Prostate gland (tissue), 2 donors: ENCODE data around the gene TOMM40. TPM values are rescaled to one million over a fixed set of nuclear protein-coding genes. Genes with fewer than 3 reads are reported as not detected.

Experiments used
- DNase-seq: peaks from one replicate; pipeline ENCODE4 v3.0.0-alpha.2; 2019; ENCODE audit warnings: low spot score
- H3K27ac ChIP-seq, 2 donors: fragments of 200-600 bp; sonication (generic); 2 replicates each; pipeline ENCODE4 v1.5.1; 2017 to 2019
- H3K27me3 ChIP-seq: fragments of 200-600 bp; sonication (generic); replicated peaks from 2 replicates; pipeline ENCODE4 v1.5.1; 2019; ENCODE audit not compliant: insufficient read depth
- H3K36me3 ChIP-seq, 2 donors: fragments of 200-600 bp; sonication (generic); 1 replicate in 1 of 2; 2 replicates in 1 of 2; pipeline versions ENCODE4 v1.5.1 to v1.8.1; 2017 to 2019
- H3K4me1 ChIP-seq: fragments of 200-600 bp; sonication (generic); replicated peaks from 2 replicates; pipeline ENCODE4 v1.5.1; 2019
- H3K4me3 ChIP-seq, 2 donors: fragments of 200-600 bp; sonication (generic); 2 replicates each; pipeline ENCODE4 v1.5.1; 2017 to 2019
- H3K9me3 ChIP-seq: fragments of 200-600 bp; sonication (generic); 2 replicates; pipeline ENCODE4 v1.5.1; 2017
- CTCF ChIP-seq, 4 experiments: fragments of 200-600 bp in 2 of 4; fragments of 450-650 bp in 2 of 4; sonication (generic) in 2 of 4; IDR thresholded peaks; 1 replicate in 3 of 4; 2 replicates in 1 of 4; pipeline ENCODE4 v1.5.1; 2016 to 2019; ENCODE audit warnings: antibody characterized with exemption in 4 of 4, mild to moderate bottlenecking in 2 of 4, moderate library complexity in 2 of 4
- POLR2A ChIP-seq: fragments of 450-650 bp; IDR thresholded peaks from one replicate; pipeline ENCODE4 v1.6.1; 2016; ENCODE audit warnings: antibody characterized with exemption, mild to moderate bottlenecking
- POLR2AphosphoS5 ChIP-seq: sonication (generic); formaldehyde crosslinking; IDR thresholded peaks from one replicate; pipeline ENCODE4 v1.6.1; 2017; ENCODE audit warnings: antibody characterized with exemption
- WGBS: methylation state at CpG from one replicate; pipeline ENCODE4 v1.1.5; 2018; 5-methylcytosine and 5-hydroxymethylcytosine counted together
- intact Hi-C: fragments of 100-400 bp; cut with DNase I; formaldehyde crosslinking; loops from one replicate; pipeline ENCODE4 v1.14.2; 2022
- total RNA-seq, 2 donors: library from RNA; depleted of rRNA; stranded (reverse); fragments of >200 nt; gene quantifications; one replicate each; pipeline ENCODE4 v1.1.0, GENCODE V29; 2016

TOMM40 gene
- total RNA-seq, 2 donors from 2014 or later: 44.9 to 81.3 TPM

GRCh38 chr19:44863990-44864389 lies 27.1 kb upstream of the TOMM40 start:
- TF ChIP-seq POLR2A (no peak), CTCF (IDR thresholded peaks at IDR 0.05) (no peak), POLR2AphosphoS5 (no peak)
- no peaks in the 10 kb centered on the region for H3K9me3 ChIP-seq
- no peak overlapping the region for H3K27ac ChIP-seq
- peaks cover 2% of the 10 kb centered on the region for H3K4me1 ChIP-seq
- WGBS: 97% methylated on average over 2 of the region's 2 CpGs
- no peak for DNase-seq
- intact Hi-C loops: no loop called here
- H3K27me3 ChIP-seq: no peaks in the 10 kb centered on the region
- H3K4me3 ChIP-seq: no peak overlapping the region
- H3K36me3 ChIP-seq: no peaks in the 10 kb centered on the region

GRCh38 chr19:44865196-44865767 lies 25.8 kb upstream of the TOMM40 start:
- WGBS: 94% methylated on average over 27 of the region's 27 CpGs
- Histone ChIP-seq H3K27ac (no peak overlapping the region), H3K4me3 (no peak overlapping the region), H3K27me3 (no peaks in the 10 kb centered on the region), H3K36me3 (no peaks in the 10 kb centered on the region), H3K9me3 (no peaks in the 10 kb centered on the region), H3K4me1 (no peaks in the 10 kb centered on the region)
- no peak for DNase-seq
- intact Hi-C loops: no loop called here
- TF ChIP-seq POLR2A (no peak), CTCF (IDR thresholded peaks at IDR 0.05) (no peak), POLR2AphosphoS5 (no peak)

DNA sequence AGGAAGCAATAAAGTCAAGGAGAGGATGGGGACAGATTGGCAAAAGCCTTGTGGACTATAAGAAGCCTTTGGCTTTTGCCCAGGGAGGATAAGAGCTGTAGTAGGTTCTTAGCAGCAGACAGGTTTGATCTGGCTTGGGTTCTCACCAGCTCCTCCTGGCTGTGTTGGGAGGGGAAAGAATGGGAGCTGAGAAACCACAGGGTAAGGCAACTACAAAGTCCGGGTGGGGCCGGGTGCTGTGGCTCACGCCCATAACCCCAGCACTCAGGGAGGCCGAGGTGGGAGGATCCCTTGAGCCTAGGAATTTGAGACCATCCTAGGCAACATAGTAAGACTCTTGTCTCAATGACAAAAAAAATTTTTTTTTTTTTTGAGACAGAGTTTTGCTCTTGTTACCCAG lies 24.4 kb upstream of the TOMM40 start:
- no peak for DNase-seq
- no peaks in the 10 kb centered on the region for H3K27me3 ChIP-seq
- intact Hi-C loops: no loop called here
- no peak for TF ChIP-seq CTCF (IDR thresholded peaks at IDR 0.05)
- no peak for TF ChIP-seq POLR2A
- TF ChIP-seq POLR2AphosphoS5: no peak
- H3K9me3 ChIP-seq: no peaks in the 10 kb centered on the region
- 93% methylated on average over 4 of the region's 4 CpGs for WGBS
- no peaks in the 10 kb centered on the region for H3K4me1 ChIP-seq
- no peaks in the 10 kb centered on the region for H3K36me3 ChIP-seq
- H3K27ac ChIP-seq: no peak overlapping the region
- H3K4me3 ChIP-seq: no peak overlapping the region

GRCh38 chr19:44867578-44867977 lies 23.5 kb upstream of the TOMM40 start:
- DNase-seq: no peak
- Histone ChIP-seq H3K9me3 (no peaks in the 10 kb centered on the region), H3K27ac (no peak overlapping the region), H3K4me3 (no peak overlapping the region), H3K4me1 (no peaks in the 10 kb centered on the region), H3K27me3 (no peaks in the 10 kb centered on the region), H3K36me3 (peaks cover 0 to 8% of the 10 kb centered on the region in 2 donors)
- intact Hi-C loops: no loop called here
- TF ChIP-seq POLR2A (no peak), CTCF (IDR thresholded peaks at IDR 0.05) (no peak), POLR2AphosphoS5 (no peak)
- WGBS: 93% methylated on average over 12 of the region's 12 CpGs

DNA sequence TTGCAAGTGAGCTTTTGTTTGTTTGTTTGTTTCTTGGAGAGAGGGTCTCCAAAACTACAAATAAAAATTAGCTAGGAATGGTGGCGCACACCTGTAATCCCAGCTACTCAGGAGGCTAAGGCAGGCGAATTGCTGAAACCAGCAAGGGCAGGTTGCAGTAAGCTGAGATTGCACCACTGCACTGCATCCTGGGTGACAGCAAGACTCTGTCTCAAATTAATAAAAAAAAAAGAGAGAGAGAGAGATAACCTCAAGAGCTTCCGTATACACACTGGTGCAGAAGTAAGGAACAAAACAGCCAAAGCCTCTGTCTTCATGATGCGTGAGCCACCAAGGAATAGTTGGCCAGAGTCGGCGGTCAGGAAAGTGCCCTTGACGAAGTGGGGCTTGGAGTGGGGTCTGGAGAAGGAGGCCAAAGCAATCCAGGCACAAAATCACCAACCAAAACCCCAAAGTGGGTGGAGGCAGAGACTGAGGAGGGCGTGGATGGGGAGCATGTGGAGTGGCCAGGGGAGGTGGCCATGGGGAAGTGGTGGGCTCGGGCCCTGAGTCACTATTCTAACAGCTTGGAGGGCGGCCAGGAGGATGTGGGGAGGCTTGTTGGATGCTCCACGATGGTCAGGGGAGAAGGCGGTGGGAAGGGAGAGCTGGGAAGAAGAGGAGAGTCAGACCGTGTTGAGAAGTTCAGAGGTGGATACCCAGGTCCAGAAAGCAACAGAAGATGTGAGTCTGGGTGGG lies 21.2 kb upstream of the TOMM40 start:
- intact Hi-C loops: no loop called here
- no peaks in the 10 kb centered on the region for H3K4me1 ChIP-seq
- DNase-seq: no peak
- TF ChIP-seq POLR2A (no peak), CTCF (IDR thresholded peaks at IDR 0.05) (no peak), POLR2AphosphoS5 (no peak)
- 75% methylated on average over 13 of the region's 13 CpGs for WGBS
- H3K27me3 ChIP-seq: no peaks in the 10 kb centered on the region
- peaks cover 16 to 26% of the 10 kb centered on the region in 2 donors for H3K36me3 ChIP-seq
- no peaks in the 10 kb centered on the region for H3K9me3 ChIP-seq
- H3K4me3 ChIP-seq: no peak overlapping the region
- H3K27ac ChIP-seq: peak overlapping the region in 1 of 2 donors; percentile 11
